Thymus (tissue), 11 donors: ENCODE data around the gene HACE1. TPM values are rescaled to one million over a fixed set of nuclear protein-coding genes. Genes with fewer than 3 reads are reported as not detected.

Source experiments
- DNase-seq, 9 donors: peaks; one replicate each; pipeline ENCODE4 v3.0.0-alpha.2; 2013; ENCODE audit warnings: low spot score in 9 of 9, low read depth in 6 of 9, missing footprints in 1 of 9
- H3K27ac ChIP-seq, 2 donors: one replicate each; pipeline ENCODE4 v1.5.1; 2013; ENCODE audit warnings: control low read depth in 1 of 2, low read depth in 1 of 2, low read length in 1 of 2, mild to moderate bottlenecking in 1 of 2, moderate library complexity in 1 of 2
- H3K27me3 ChIP-seq, 2 donors: one replicate each; pipeline ENCODE4 v1.5.1; 2013; ENCODE audit warnings: low read length in 1 of 2; ENCODE audit not compliant: control insufficient read depth in 2 of 2, insufficient read depth in 1 of 2
- H3K36me3 ChIP-seq, 2 donors: one replicate each; pipeline ENCODE4 v1.5.1; 2013; ENCODE audit warnings: low read length in 1 of 2, mild to moderate bottlenecking in 1 of 2, moderate library complexity in 1 of 2; ENCODE audit not compliant: control insufficient read depth in 2 of 2, insufficient read depth in 2 of 2
- H3K4me1 ChIP-seq, 2 donors: one replicate each; pipeline ENCODE4 v1.5.1; 2013; ENCODE audit warnings: low read length in 2 of 2; ENCODE audit not compliant: control insufficient read depth in 2 of 2, insufficient read depth in 2 of 2
- H3K4me3 ChIP-seq, 2 donors: one replicate each; pipeline ENCODE4 v1.5.1; 2013; ENCODE audit warnings: low read length in 2 of 2, control low read depth in 1 of 2, mild to moderate bottlenecking in 1 of 2
- H3K9me3 ChIP-seq, 2 donors: one replicate each; pipeline ENCODE4 v1.5.1; 2013; ENCODE audit warnings: low read length in 1 of 2, mild to moderate bottlenecking in 1 of 2; ENCODE audit not compliant: control insufficient read depth in 2 of 2, insufficient read depth in 1 of 2
- WGBS: extraction: QIAGEN DNeasy Blood & Tissue Kit; methylation state at CpG from one replicate; pipeline ENCODE4 v1.1.7; 2013; 5-methylcytosine and 5-hydroxymethylcytosine counted together
- polyA plus RNA-seq: library from polyadenylated mRNA; stranded (reverse); fragments of 200-250 nt; gene quantifications from one replicate; pipeline ENCODE4 v1.2.3, GENCODE V29; 2013
- total RNA-seq: library from RNA; stranded (reverse); fragments of 120-200 nt; gene quantifications from one replicate; pipeline ENCODE4 v1.2.4, GENCODE V29; 2013
- donor health status: healthy.

Gene HACE1
- total and polyA plus RNA-seq, 2 donors, result 9.9 to 17.3 TPM

GRCh38 chr6:104730450-104730849 is 129.3 kb downstream of the HACE1 start:
- Histone ChIP-seq H3K27me3 (no peaks in the 10 kb centered on the region), H3K36me3 (no peaks in the 10 kb centered on the region), H3K4me1 (no peaks in the 10 kb centered on the region), H3K27ac (no peak overlapping the region), H3K4me3 (no peak overlapping the region), H3K9me3 (no peaks in the 10 kb centered on the region)
- no peak for DNase-seq
- over 99% methylated on average over 2 of the region's 2 CpGs for WGBS

- Histone ChIP-seq H3K27ac (no peak overlapping the region), H3K9me3 (no peaks in the 10 kb centered on the region), H3K27me3 (no peaks in the 10 kb centered on the region), H3K4me3 (no peak overlapping the region), H3K4me1 (no peaks in the 10 kb centered on the region), H3K36me3 (no peaks in the 10 kb centered on the region)
- DNase-seq, result no peak
These were observed 130.3 kb downstream of the HACE1 start for GRCh38 chr6:104729433-104729832.

GRCh38 chr6:104728448-104728847 is 131.3 kb downstream of the HACE1 start:
- Histone ChIP-seq H3K36me3 (no peaks in the 10 kb centered on the region), H3K4me3 (no peak overlapping the region), H3K27me3 (no peaks in the 10 kb centered on the region), H3K27ac (no peak overlapping the region), H3K4me1 (no peaks in the 10 kb centered on the region), H3K9me3 (no peaks in the 10 kb centered on the region)
- 73% methylated on average over 4 of the region's 4 CpGs for WGBS
- no peak for DNase-seq

GRCh38 chr6:104718672-104719071 is 141.0 kb downstream of the HACE1 start:
- WGBS, result 100% methylated on average over 1 of the region's 1 CpG

GRCh38 chr6:104716858-104717257 is 142.9 kb downstream of the HACE1 start:
- no peak for DNase-seq
- Histone ChIP-seq H3K4me3 (no peak overlapping the region), H3K27me3 (no peaks in the 10 kb centered on the region), H3K27ac (no peak overlapping the region), H3K9me3 (no peaks in the 10 kb centered on the region), H3K4me1 (no peaks in the 10 kb centered on the region), H3K36me3 (no peaks in the 10 kb centered on the region)
- 95% methylated on average over 4 of the region's 4 CpGs for WGBS

More at GRCh38 chr6:104718672-104719071, 141.0 kb downstream of the HACE1 start:
- no peak overlapping the region for H3K27ac ChIP-seq
- H3K4me3 ChIP-seq, result no peak overlapping the region
- no peaks in the 10 kb centered on the region for H3K27me3 ChIP-seq
- H3K9me3 ChIP-seq, result no peaks in the 10 kb centered on the region
- DNase-seq, result no peak
- H3K36me3 ChIP-seq, result no peaks in the 10 kb centered on the region
- H3K4me1 ChIP-seq, result no peaks in the 10 kb centered on the region

DNA sequence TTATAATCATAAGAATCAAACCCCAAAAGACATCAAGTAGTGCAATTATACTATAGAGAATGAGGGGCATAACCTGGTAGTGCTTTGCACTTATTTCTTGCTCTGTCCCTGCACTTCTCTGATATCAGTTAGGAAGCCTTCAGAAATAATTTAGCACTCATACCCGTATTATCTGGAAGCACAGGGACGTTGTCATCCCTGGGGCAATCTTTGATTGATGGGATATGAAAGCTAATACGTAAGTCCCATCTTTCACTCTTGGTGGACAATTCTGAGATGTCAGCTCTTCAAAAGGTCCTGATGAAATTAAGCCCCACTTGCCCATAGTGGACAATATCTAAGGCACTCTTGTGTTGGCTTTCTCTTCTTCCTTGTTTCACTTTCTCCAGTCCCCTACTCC is 144.9 kb downstream of the HACE1 start:
- DNase-seq, result no peak
- Histone ChIP-seq H3K9me3 (no peaks in the 10 kb centered on the region), H3K36me3 (no peaks in the 10 kb centered on the region), H3K27me3 (no peaks in the 10 kb centered on the region), H3K4me1 (no peaks in the 10 kb centered on the region), H3K27ac (no peak overlapping the region), H3K4me3 (no peak overlapping the region)
- WGBS, result 93% methylated on average over 3 of the region's 3 CpGs

GRCh38 chr6:104713982-104714381 is 145.7 kb downstream of the HACE1 start:
- no peaks in the 10 kb centered on the region for H3K9me3 ChIP-seq
- no peaks in the 10 kb centered on the region for H3K27me3 ChIP-seq
- no peak overlapping the region for H3K4me3 ChIP-seq
- H3K36me3 ChIP-seq, result no peaks in the 10 kb centered on the region
- WGBS, result 96% methylated on average over 2 of the region's 2 CpGs
- H3K4me1 ChIP-seq, result no peaks in the 10 kb centered on the region
- no peak for DNase-seq
- no peak overlapping the region for H3K27ac ChIP-seq

DNA sequence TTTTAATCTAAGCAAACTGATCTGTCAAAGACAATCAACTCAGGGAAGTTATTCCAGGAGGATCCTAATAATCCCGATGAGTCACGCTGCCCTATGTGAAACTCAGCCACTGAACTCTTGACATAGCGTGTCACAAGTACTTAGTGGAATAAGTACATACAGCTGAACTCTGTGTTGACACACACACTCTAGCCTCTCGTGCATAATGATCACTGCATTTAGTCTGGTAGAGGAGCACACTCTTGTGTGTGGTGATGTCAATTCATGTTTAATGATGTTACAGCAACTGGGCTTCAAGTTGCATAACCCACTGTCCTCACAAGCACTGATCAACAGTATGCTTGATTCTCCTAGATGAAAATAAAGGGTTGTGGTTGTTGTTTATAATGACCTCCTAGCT is 148.3 kb downstream of the HACE1 start:
- Histone ChIP-seq H3K4me3 (no peak overlapping the region), H3K4me1 (no peaks in the 10 kb centered on the region), H3K27ac (no peak overlapping the region), H3K27me3 (no peaks in the 10 kb centered on the region), H3K9me3 (no peaks in the 10 kb centered on the region), H3K36me3 (no peaks in the 10 kb centered on the region)
- DNase-seq, result no peak
- 97% methylated on average over 4 of the region's 4 CpGs for WGBS

- H3K27ac ChIP-seq, result no peak overlapping the region
- no peak overlapping the region for H3K4me3 ChIP-seq
- no peaks in the 10 kb centered on the region for H3K4me1 ChIP-seq
- H3K27me3 ChIP-seq, result no peaks in the 10 kb centered on the region
- no peaks in the 10 kb centered on the region for H3K36me3 ChIP-seq
- 95% methylated on average over 4 of the region's 4 CpGs for WGBS
- no peak for DNase-seq
- H3K9me3 ChIP-seq, result no peaks in the 10 kb centered on the region
These were observed 149.0 kb downstream of the HACE1 start for GRCh38 chr6:104710543-104711335.
